Suppressor macrophage (primary cell): ENCODE results near the gene TMEM40.
"Not testable (repeated sequence)": the region's sequence is repeated elsewhere in the genome, so short reads cannot be mapped to it uniquely, and the experiment has no call there.

Source experiments
- DNase-seq, 4 experiments: peaks; one replicate each; pipeline ENCODE4 v3.0.0-alpha.2; 2020 to 2022

Gene TMEM40

DNA sequence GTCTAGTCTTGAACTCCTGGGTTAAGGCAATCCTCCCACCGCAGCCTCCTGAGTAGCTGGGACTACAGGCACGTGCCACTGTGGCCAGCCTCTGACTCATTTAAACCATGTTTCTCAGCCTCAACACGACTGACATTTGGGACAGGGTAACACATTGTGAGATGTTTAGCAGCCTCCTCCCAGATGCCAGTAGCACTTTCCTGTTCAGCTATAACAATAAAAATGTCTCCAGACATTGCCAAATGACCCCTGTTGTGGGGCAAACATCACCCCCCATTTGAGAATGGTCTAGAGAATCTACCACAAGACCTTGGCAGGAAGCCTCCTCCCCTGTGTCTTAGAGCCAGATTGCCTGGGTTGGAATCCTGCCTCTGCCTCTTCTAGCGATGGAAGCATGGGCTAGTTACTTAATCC is 8.4 kb downstream of the TMEM40 start:
- DNase-seq: peak; percentile 44 to 65 (median 56)

DNA sequence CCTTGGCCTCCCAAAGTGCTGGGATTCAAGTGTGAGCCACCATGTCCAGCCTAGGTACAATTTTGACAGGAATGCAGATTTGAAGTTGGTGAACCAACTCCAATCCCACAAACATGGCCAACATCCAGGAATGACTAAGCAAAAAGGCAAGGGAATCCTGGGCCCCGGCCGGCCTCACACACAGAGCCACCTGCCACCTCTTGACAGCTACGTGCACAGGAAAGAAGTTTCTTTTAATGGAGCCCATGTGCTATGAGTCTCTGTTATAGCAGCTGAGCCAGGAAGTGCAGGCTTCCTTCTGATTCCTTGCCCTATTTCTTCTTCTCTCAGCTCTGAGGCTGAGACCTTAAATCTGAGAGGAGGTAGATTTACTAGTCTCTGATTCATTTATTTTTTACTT is 8.8 kb downstream of the TMEM40 start:
- no peak for DNase-seq

DNA sequence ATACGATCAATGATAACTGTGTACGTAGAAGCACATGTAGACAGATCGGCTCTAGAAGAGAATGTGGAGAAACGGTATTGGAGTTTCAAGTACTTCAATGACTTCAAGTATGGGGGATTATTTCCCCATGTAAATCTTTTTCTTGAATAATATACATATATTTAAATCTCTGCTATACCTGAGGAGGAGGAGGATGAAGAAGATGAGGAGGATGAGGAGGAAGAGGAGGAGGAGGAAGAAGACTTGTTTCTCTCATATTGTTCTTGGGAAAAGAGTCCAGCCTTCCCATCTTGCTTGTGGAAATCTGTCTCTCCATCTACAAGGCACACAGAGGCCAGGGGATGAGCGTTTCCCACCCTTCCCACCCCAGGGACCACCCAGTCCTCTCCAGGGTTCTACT is 10.6 kb downstream of the TMEM40 start:
- no peak for DNase-seq

DNA sequence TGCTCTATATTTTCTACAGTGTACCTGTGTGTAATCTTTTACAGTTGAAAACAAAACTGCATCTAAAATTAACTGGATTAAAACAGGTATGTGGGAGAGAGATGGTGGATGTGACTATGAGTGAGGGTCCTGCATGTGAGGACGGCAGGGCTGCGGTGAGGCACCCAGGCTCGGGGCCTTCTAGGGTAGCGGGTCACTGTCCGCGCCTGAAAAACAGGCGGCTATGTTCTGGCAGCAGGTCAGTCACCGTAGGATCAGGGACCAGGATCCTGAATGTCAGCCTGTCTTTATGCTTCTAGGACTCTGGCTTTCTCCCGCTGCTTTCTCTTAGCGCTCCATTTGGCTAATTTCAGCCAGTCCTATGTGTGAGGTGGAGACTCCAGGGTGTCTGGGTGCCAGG is 12.6 kb downstream of the TMEM40 start:
- DNase-seq: no peak

DNA sequence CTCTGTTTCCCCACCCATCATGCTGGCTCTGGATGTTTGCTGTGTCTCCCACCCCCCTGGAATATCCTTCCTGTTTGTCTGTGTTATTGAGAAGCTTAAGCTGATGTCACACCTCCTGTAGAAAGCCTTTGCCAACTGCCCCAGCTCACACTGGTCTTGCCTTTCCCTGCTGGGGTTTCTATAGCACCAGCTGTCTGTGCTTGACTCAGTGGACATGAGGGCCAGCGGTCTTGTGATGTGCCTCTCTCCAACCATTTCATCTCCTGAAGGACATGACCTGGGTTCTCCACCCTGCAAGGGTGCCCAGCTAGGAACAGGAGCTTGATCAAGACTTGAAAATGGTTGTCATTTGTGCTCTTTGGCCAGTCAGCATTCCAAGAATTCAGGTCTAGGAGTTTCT is 14.7 kb downstream of the TMEM40 start:
- DNase-seq: peak in 2 of 4 experiments; percentile 23 to 32

DNA sequence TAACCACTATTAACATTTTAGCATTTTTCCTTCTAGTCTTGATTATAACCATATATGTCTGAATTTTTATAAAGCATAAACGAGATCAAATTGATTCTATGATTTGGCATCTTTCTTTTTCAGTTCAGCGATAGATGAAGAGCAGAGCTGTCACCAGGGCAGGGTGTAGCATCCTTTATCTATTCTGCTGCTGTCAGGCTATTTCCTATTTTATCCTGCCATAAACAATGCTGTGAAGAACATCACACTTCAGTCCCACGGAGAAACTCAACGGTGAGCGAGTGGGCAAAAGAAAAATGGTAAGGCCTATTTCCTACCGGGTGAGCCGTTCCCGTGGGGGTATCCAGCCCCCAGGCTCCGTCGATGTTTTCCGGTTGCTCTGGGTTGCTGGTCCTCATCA is 15.5 kb downstream of the TMEM40 start:
- DNase-seq: no peak

DNA sequence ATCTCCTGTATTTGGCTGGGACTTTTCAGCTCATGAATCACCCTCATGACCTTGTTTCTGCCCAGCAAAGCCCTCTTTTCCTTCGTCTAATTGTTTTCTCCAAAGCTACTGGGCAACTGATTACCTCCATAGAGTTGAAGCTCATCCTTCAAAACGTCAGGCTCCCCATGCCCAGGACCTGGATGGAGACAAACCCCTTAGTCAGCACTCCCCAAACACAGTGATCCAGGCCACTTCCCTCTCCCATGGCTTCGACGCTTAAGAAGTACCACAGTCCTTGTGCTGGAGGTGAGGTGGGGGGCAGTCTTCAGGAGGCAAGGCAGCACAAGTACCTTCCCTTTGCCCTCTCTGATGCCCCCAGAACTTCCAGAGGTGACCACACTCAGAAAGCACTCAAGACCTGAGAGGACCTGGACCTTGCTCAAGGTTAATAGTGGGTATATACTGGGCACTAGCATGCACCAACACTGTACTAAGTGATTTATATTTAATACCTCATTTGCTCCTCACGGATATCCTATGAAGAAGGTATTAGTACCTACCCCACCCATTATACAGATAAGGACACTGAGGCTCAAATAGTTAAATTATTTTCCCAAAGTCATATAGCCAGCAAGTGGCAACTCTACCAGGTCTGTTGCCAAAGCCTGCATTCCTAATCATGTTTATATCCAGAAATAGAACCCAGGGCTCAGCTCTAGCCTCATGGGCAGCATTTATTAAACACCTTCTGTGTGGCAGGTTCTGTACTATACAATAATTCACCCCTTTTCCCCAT is 16.5 kb downstream of the TMEM40 start:
- no peak for DNase-seq

DNA sequence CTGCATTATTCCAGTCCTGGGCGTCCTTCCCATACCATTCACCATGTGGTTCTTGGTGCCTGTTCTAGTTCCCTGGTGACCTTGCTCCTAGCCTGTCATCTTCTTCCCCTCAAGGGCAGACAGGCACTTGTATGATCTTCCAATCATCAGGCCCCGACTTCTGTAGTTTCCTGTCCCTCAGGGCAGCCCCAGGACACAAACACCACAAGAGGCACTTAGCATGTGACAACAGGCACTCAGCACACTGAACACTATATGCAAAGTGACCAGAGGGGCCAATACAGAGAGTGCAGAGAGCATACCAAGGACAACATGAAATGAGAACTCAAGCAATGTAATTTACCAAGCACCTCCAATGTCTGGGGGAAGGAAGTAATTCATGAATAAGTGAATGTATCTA is 17.9 kb downstream of the TMEM40 start:
- DNase-seq: peak in 1 of 4 experiments; percentile 16

DNA sequence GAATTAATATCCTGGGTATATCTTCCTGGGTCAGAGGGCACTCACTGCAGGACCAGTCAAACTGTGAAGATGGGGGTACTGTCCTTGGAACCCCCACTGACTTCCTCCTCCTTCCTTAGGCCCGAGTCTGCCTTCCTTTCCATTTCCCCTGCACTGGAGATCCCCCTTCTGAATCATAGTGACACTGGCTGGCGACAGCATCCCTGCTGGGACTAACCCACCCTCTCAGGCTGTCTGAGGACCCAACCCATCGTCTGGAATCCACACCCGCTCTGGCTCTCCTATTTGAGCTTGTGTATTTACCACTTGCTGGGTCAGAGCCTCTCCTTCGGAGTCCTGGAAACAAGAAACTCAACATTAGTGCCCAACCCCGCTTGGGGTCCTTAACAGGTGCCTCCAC is 21.2 kb downstream of the TMEM40 start:
- no peak for DNase-seq

DNA sequence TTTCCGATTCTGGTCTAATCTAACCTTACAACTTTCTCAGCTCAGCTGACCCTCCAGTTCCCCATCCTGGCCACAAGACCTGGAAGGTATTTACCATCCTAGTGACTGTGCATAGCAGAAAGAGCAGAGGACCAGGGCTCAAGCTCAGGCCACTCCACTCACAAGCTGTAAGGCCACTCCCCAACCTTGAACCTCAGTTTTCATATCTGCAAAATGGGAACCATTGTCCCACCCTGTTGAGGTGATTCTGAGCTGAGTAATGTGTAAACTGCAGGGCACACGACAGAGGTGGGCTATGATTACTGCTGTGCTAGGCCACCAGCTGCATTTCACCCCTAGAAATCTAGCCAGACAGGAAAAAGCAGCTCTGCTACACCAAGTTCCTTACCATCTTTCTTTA is 21.7 kb downstream of the TMEM40 start:
- DNase-seq: no peak

DNA sequence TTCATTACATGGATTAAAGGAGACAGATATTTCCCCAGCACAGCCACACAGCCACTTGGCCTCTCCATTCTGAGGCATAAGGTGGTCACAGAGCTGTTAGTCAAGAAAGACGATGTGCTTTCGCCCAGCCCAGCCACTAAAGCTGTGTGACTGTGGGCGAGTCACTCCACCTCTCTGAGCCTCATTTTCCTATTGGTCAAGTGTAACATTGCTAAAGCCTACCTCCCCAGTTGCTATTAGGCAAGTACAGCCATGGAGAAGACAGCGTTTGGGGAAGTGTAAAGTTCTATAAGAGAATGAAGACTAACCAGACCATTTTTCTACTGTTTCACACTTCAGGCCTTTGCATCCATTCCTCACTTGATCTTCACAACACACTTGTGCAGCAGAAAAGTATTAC is 24.1 kb downstream of the TMEM40 start:
- DNase-seq: peak; percentile 56 to 84 (median 78)

DNA sequence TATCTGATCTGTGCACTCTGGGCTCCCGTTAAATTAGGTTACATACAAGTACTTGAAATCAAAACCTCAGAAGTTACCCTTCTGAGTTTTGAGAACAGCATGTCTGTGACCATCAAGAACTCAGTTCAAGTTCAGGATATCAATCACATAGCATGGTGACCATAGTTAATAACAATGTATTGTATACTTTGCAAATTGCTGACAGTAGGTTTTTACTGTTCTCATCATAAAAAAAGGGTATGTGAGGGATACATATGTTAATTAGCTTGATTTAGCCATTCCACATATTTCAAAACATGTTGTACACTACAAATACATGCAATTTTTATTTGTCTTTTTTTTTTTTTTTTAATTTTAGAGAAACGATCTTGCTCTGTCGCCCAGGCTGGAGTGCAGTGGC is 25.5 kb downstream of the TMEM40 start:
- no peak for DNase-seq

DNA sequence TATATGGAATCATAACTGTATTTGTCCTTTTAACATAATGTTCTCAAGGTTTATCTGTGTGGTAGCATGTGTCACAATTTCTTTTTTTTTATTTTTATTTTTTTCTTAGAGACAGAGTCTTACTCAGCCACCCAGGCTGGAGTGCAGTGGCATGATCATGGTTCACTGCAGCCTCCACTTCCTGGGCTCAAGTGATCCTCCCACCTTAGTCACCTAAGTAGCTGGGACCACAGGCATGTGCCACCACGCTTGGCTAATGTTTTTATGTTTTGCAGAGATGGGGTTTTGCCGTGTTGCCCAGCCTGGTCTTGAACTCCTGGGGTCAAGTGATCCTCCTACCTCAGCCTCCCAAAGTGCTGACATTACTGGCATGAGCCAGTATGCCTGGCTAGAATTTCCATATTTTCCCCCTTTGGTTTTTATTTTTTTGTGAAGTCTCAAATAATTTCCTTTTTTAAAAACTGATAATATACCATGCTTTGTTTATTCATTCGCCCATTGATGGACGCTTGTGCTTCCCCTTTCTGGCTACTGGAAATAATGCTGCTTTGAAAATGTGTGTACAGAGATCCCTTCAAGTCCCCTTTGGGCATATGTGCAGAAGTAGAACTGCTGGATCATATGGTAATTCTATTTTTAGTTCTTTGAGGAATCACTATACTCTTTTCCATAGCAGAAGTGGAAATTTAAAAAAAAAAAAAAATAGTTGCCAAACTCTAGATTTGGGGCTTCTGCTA is 28.4 kb downstream of the TMEM40 start:
- peak; percentile 61 to 90 (median 82) for DNase-seq

DNA sequence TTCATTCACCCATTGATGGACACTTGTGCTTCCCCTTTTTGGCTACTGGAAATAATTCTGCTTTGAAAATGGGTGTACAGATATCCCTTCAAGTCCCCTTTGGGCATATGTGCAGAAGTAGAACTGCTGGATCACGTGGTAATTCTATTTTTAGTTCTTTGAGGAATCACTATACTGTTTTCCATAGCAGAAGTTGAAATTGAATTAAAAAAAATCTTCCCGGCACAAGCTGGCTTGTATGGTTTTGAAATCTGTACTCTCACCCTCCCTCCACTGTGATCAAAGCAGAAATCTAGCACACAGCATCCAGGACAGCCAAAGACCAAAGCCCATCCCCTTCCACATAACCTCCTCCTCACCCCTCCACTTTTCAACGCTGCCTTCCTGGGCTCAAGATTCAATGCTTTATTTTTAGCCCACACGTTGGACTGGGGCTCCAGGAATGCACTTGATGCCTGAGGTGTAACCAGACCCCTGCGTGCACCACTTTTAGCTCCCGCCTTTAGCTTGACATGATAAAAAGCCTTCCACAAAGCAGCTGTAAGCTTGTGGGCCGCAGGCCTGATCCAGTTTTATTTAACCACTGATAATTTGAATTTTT is 29.9 kb downstream of the TMEM40 start:
- DNase-seq: peak; percentile 34 to 84 (median 60)

DNA sequence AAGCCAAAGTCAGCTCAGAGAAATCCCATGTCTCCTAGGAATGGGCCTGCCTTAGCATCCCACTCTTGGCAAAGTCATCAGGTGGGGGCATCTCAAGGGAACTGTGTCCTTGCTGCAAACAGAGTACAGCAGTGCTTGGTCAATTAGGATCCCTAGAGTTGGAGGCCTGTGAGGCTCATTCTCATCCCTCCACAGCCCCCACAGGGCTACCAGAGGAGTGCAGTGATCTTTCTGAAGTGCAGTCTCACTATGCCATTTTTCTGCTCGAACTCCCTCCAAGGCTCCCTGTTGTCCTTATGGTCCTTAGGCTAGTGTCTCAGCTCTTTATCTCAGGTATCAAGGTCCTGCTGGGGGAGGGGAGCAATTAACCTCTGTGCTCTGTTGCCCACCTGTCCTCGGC is 31.1 kb downstream of the TMEM40 start:
- no peak for DNase-seq

DNA sequence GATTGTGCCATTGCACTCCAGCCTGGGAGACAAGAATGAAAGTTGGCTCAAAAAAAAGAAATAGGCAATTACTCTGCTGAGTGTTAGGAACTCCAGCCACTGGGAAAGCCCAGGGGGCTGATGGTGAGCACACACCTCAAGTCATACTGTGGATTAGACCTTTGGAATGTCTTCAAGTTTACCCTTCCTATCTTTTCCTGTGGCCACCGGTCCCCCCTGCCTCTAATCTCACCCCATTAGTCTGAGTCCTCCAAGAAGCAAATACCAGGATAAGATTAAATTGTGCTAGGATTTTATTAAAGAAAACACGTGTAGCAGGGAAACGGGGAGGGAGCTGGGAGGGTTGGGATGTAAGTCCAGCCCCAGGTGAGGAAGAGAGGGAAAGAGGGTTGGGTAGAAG is 31.6 kb downstream of the TMEM40 start:
- no peak for DNase-seq

DNA sequence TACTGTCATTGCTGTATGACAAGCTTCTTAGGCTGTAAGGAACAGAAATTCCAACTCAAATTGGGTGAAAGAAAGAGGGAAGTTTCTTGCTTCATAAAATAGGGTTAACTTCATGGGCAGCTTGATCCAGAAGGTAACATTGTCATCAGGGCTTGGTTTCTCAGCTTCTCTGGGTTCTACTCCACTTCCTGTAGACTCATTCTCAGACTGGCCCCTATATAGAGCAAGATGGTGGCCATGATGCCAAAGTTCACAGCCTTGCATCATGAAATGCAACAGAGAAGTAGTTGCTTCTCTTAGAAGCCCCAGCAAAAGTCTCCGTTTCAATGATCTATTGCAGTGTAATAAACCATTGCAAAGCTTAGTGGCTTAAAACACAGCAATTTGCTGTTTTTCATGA is 33.6 kb downstream of the TMEM40 start:
- DNase-seq: no peak

DNA sequence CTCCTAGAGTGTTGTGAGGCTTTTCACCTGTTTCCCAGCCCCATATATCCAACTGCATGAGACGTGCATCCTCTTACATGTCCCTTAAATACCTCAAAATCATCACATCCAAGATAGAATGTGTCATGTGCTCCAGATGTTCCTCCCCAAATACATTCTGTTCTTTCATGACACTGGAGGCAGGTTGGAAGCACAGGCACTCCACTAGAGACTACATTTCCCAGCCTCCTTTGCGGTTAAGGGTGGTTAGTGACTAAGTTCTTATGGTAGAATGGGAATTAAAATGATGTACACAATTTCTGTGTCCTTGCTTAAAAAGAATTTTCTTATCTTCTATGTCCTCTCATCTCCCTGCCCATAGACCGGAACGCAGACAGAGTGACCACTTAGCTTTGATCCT is 34.3 kb downstream of the TMEM40 start:
- no peak for DNase-seq

DNA sequence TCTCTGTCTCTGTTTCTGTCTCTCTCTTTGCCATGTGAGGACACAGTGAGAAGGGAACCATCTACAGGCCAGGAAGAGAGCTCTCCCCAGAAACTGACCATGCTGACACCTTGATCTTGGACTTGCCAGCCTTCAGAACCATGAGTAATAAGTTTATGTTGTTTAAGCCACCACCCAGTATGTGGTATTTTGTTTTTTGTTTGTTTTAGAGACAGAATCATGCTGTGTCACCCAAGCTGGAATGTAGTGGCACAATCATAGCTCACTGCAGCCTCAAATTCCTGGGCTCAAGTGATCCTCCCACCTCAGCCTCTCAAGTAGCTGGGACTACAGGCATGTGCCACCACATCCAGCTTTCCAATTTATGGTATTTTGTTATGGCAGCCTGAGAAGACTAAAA is 35.7 kb downstream of the TMEM40 start:
- DNase-seq: not testable (repeated sequence)

DNA sequence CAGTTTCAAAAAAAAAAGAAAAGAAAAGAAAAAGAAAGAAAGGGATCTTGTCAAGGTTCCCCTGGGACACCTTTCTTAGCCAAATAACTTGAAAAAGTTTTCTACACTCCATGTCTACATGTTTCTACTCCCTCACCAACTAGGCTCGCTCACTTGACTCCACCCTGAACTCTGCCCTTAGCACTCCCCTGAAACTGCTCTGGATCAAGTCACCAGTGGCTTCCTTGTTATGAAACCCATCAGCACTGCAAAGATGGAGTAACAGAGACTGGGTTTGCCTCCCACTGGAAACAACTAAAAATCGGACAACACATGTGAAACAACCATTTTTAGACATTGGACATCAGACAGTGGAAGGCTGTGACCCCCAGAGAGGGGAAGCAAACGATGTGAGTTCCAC is 36.8 kb downstream of the TMEM40 start:
- DNase-seq: peak in 3 of 4 experiments; percentile 35 to 40 (median 39)

DNA sequence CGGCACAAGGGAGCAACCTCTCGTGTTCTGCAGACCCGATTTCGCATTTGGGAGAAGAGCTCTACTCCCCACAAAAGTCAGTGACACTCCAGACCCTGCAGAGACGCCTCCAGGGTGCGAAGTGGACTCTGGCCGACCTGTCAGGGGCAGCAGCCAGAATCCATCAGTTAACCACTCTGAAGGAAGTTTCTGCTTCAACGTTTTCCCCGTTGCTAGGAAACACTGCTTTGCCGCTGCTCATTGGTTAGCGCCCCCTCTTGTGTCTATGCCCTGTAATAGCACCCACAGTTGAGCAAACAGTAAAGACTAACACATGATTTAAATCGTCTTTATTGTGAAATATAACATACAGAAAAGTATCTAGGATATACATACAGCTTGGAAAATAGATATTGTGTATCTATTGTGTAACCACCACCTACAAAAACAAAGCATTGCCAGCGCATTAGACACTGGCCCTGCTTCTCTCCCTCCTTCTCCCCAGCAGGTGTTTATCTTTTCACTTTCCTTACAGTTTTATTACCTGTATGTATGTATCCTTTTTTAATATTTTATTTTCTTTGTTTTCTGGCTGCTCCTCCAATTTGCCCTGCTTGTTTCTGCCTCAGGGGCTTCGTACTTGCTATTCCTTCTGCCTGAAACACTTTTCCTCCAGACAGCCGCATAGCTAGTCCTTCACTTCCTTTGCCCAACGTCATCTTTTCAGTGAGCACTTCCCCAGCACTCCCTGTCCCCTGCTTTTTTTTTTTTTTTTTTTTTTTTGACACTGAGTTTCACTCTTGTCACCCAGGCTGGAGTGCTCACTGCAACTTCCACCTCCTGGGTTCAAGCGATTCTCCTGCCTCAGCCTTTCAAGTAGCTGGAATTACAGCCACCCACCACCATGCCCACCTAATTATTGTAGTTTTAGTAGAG is 38.8 kb downstream of the TMEM40 start:
- peak; percentile 86 to 94 (median 90) for DNase-seq

DNA sequence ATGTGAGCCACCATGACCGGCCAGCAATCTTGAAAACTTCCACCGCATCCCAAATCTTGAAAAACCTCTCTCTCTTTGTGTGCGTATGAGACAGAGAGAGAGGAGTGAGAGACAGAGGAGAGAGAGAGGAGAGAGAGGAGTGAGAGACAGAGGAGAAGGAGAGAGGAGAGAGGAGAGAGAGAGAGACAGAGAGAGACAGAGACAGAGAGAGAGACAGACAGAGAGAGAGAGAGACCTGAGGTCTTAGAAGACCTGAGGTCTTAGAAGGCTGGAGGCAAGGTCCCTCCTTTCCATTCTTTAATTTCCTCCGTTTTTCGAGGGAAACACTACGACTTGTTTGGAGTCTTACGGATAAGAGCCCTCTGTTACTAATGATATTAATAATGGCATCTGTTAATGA is 39.5 kb downstream of the TMEM40 start:
- DNase-seq: no peak
